Thymus (tissue), 11 donors: Measurements from ENCODE around the gene ITGA1. TPM values are rescaled to one million over a fixed set of nuclear protein-coding genes. Genes with fewer than 3 reads are reported as not detected.
"Not testable (repeated sequence)": the region's sequence is repeated elsewhere in the genome, so short reads cannot be mapped to it uniquely, and the experiment has no call there.

Experiments
- DNase-seq, 9 donors: peaks; one replicate each; pipeline ENCODE4 v3.0.0-alpha.2; 2013; ENCODE audit warnings: low spot score in 9 of 9, low read depth in 6 of 9, missing footprints in 1 of 9
- H3K27ac ChIP-seq, 2 donors: one replicate each; pipeline ENCODE4 v1.5.1; 2013; ENCODE audit warnings: control low read depth in 1 of 2, low read depth in 1 of 2, low read length in 1 of 2, mild to moderate bottlenecking in 1 of 2, moderate library complexity in 1 of 2
- H3K27me3 ChIP-seq, 2 donors: one replicate each; pipeline ENCODE4 v1.5.1; 2013; ENCODE audit warnings: low read length in 1 of 2; ENCODE audit not compliant: control insufficient read depth in 2 of 2, insufficient read depth in 1 of 2
- H3K36me3 ChIP-seq, 2 donors: one replicate each; pipeline ENCODE4 v1.5.1; 2013; ENCODE audit warnings: low read length in 1 of 2, mild to moderate bottlenecking in 1 of 2, moderate library complexity in 1 of 2; ENCODE audit not compliant: control insufficient read depth in 2 of 2, insufficient read depth in 2 of 2
- H3K4me1 ChIP-seq, 2 donors: one replicate each; pipeline ENCODE4 v1.5.1; 2013; ENCODE audit warnings: low read length in 2 of 2; ENCODE audit not compliant: control insufficient read depth in 2 of 2, insufficient read depth in 2 of 2
- H3K4me3 ChIP-seq, 2 donors: one replicate each; pipeline ENCODE4 v1.5.1; 2013; ENCODE audit warnings: low read length in 2 of 2, control low read depth in 1 of 2, mild to moderate bottlenecking in 1 of 2
- H3K9me3 ChIP-seq, 2 donors: one replicate each; pipeline ENCODE4 v1.5.1; 2013; ENCODE audit warnings: low read length in 1 of 2, mild to moderate bottlenecking in 1 of 2; ENCODE audit not compliant: control insufficient read depth in 2 of 2, insufficient read depth in 1 of 2
- WGBS: extraction: QIAGEN DNeasy Blood & Tissue Kit; methylation state at CpG from one replicate; pipeline ENCODE4 v1.1.7; 2013; 5-methylcytosine and 5-hydroxymethylcytosine counted together
- polyA plus RNA-seq: library from polyadenylated mRNA; stranded (reverse); fragments of 200-250 nt; gene quantifications from one replicate; pipeline ENCODE4 v1.2.3, GENCODE V29; 2013
- total RNA-seq: library from RNA; stranded (reverse); fragments of 120-200 nt; gene quantifications from one replicate; pipeline ENCODE4 v1.2.4, GENCODE V29; 2013
- donor health status: healthy.

ITGA1 gene
- total and polyA plus RNA-seq, 2 donors: 4.7 to 9.5 TPM

DNA sequence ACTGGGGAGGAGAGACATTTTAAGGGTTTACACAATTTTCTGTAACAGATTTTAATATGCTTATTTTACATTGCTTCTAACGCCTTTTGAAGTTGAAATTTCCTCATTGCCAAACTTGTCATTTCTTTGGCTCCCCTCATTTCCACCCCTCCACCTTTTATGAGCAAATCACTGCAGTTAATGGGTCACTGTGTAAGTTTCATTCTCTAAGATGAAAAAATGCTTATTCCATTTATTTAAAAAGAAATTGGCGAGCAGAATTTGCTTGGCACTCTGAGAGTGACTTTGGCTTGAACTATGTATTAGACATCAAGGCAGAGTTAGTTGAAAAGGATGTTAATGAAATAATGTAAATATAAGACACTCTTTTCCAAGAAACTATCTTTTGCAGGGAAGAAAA is 66.6 kb downstream of the ITGA1 start:
- H3K36me3 ChIP-seq: no peaks in the 10 kb centered on the region
- H3K27ac ChIP-seq: no peak overlapping the region

DNA sequence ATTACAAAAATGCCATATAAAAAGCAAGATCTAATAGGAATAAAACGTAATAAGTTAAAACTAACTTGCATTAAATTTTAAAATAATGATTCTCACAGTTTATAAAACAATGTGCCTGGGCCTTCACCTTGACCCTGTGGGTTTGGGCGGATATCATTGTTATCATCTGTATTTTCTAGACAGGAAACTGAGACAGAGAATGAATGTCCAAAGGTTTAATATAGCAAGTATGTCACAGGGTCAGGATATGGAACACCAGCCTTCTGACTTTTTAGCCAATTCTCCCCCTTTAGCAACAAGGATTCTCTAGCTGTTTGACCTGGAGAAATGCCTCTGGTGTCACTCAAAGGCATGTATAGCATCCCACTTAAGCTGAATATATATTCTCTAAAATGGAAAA is 67.2 kb downstream of the ITGA1 start:
- Histone ChIP-seq H3K27me3 (no peaks in the 10 kb centered on the region), H3K36me3 (no peaks in the 10 kb centered on the region), H3K4me3 (no peak overlapping the region), H3K27ac (no peak overlapping the region), H3K9me3 (no peaks in the 10 kb centered on the region), H3K4me1 (no peaks in the 10 kb centered on the region)
- DNase-seq: no peak
- 99% methylated on average over 2 of the region's 2 CpGs for WGBS

More for the DNA sequence above, 66.6 kb downstream of the ITGA1 start:
- Histone ChIP-seq H3K27me3 (no peaks in the 10 kb centered on the region), H3K4me1 (no peaks in the 10 kb centered on the region), H3K9me3 (no peaks in the 10 kb centered on the region), H3K4me3 (no peak overlapping the region)
- no peak for DNase-seq
- WGBS: 90% methylated on average over 2 of the region's 2 CpGs

DNA sequence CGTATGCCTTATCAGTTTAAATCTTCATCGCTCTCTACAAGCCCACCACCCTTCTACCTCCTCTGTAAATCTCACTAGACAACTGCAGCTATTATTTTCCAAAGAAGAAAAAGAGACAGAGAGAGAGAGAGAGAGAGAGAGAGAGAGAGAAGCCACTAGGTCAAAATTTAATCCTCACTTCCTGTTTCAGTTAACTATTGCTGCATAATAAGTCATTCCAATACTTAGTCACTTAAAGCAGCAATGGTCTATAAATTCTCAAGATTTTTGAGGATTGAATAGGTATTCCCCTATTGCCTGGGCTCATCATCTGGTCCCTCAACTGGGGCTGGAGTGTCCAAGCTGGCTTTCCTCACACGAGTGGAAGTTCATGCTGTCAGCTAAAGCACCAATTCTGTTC is 68.8 kb downstream of the ITGA1 start:
- Histone ChIP-seq H3K27ac (no peak overlapping the region), H3K4me1 (no peaks in the 10 kb centered on the region), H3K27me3 (no peaks in the 10 kb centered on the region), H3K9me3 (no peaks in the 10 kb centered on the region), H3K36me3 (no peaks in the 10 kb centered on the region), H3K4me3 (no peak overlapping the region)
- WGBS: 97% methylated on average over 3 of the region's 3 CpGs
- DNase-seq: no peak

DNA sequence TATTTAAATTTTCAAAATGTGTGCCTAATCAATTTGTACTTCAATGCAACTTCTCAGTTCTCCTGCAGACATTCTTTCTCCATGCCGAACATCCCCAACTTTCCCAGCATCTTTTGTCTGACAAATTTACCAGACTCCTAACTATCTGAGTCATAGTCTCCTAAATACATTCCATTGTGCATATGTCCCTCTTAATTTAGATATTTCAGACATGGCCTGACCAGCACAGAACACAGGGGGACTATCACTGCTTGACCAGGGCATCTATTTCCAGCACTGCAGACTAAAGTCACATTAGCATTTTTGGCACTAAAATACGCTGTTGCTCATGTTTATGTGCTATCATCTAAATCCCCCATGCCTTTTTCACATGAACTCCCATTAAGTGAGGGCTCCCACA is 71.9 kb downstream of the ITGA1 start:
- over 99% methylated on average over 2 of the region's 2 CpGs for WGBS
- no peak for DNase-seq

DNA sequence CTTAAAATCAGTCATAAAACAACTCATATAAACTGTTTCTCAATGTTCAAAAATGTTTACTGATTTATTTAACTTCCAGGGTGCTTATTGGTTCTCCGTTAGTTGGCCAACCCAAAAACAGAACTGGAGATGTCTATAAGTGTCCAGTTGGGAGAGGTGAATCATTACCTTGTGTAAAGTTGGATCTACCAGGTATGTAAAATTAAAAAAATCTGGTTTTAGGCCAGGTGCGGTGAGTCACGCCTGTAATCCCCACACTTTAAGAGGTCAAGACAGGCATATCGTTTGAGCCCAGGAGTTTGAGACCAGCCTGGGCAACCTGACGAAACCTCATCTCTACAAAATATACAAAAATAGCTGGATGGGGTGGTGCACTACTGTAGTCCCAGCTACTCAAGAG is 73.7 kb downstream of the ITGA1 start:
- no peak for DNase-seq
- WGBS: 98% methylated on average over 5 of the region's 5 CpGs
- H3K36me3 ChIP-seq: no peaks in the 10 kb centered on the region

More for the DNA sequence above, 71.9 kb downstream of the ITGA1 start:
- no peaks in the 10 kb centered on the region for H3K9me3 ChIP-seq
- no peaks in the 10 kb centered on the region for H3K4me1 ChIP-seq
- H3K27ac ChIP-seq: no peak overlapping the region
- no peaks in the 10 kb centered on the region for H3K36me3 ChIP-seq
- H3K4me3 ChIP-seq: no peak overlapping the region
- no peaks in the 10 kb centered on the region for H3K27me3 ChIP-seq

DNA sequence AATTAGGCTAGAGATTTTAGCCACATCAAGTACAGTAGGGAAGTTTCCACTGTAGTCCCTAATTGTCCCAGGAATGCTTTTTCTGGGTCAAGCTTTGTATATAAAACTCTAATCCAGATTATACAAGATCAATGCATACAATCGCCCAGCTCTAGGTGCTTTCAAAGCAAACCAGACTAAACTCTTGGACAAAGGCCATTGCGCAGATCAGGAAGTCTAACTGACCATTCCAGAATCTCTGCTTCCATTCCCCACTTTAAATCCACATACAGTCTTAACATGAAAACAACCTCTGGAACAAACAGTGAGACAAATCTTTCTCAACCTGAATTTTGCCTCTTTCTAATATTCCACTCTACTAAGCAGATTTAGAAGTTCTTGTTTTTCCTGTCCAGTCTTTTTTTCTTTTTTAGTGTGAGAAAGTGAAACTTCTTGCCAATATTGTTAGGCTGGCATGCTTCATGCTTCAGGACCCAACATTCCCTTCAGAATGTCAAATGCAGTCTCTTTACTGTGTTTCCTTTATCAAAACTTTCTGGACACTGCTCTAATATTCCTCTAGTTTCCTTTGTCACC is 76.1 kb downstream of the ITGA1 start:
- H3K4me1 ChIP-seq: no peaks in the 10 kb centered on the region
- WGBS: 96% methylated on average over 2 of the region's 2 CpGs
- no peaks in the 10 kb centered on the region for H3K27me3 ChIP-seq
- no peak overlapping the region for H3K4me3 ChIP-seq
- H3K27ac ChIP-seq: no peak overlapping the region
- no peaks in the 10 kb centered on the region for H3K9me3 ChIP-seq
- no peak for DNase-seq
- no peaks in the 10 kb centered on the region for H3K36me3 ChIP-seq

More for the DNA sequence above, 73.7 kb downstream of the ITGA1 start:
- Histone ChIP-seq H3K4me1 (no peaks in the 10 kb centered on the region), H3K27ac (no peak overlapping the region), H3K4me3 (no peak overlapping the region), H3K27me3 (no peaks in the 10 kb centered on the region), H3K9me3 (no peaks in the 10 kb centered on the region)

DNA sequence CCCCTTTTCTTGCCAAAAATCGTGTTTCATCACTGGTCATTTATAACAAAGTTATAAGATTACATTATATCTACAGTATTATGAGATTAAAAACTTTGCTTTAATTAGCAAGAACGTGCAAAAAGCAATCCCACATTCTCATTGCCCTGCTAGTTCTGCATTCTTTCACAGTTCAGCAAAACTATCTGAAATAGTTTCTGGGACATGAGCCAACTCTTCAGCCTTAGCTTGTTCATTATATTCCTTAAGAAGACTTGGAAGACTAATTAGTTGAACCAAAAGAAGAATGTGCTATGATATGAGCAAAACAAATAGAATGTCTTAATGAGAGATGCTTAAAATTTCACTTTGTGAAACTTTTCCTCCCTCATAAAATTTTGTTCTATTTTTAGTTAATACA is 76.7 kb downstream of the ITGA1 start:
- Histone ChIP-seq H3K4me1 (no peaks in the 10 kb centered on the region), H3K36me3 (no peaks in the 10 kb centered on the region), H3K9me3 (no peaks in the 10 kb centered on the region), H3K4me3 (no peak overlapping the region), H3K27me3 (no peaks in the 10 kb centered on the region), H3K27ac (no peak overlapping the region)
- 38% methylated on average over 2 of the region's 2 CpGs for WGBS
- no peak for DNase-seq

DNA sequence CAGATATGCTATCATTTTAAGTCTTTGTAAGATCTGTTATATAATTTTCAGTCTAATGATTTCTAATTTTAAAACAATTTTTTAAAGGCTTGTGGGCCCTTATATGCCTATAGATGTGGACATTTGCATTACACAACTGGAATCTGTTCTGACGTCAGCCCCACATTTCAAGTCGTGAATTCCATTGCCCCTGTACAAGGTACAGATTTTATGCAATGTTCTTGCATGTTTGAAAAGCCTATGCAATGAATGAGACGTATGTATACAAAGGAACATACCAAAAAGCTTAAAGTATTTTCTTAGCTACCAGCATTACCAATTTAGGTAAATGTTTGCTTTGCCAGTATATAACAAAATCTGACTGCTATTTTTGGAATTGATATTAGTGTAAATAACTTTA is 77.2 kb downstream of the ITGA1 start:
- H3K4me1 ChIP-seq: no peaks in the 10 kb centered on the region
- H3K27me3 ChIP-seq: no peaks in the 10 kb centered on the region
- no peak overlapping the region for H3K4me3 ChIP-seq
- WGBS: 94% methylated on average over 3 of the region's 3 CpGs
- DNase-seq: no peak
- H3K27ac ChIP-seq: no peak overlapping the region
- H3K9me3 ChIP-seq: no peaks in the 10 kb centered on the region
- no peaks in the 10 kb centered on the region for H3K36me3 ChIP-seq

DNA sequence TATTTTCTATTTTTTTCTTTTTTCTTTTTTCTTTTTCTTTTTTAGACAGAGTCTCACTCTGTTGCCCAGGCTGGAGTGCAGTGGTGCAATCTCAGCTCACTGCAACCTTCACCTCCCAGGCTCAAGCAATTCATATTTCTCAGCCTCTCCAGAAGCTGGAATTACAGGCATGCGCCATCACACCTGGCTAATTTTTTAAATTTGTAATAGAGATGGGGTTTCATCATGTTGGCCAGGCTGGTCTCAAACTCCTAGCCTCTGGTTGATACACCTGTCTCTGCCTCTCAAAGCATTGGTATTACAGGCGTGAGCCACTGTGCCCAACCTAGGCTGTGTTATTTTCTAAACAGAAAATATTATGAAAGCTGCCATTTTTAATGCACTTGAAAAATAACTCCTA is 78.3 kb downstream of the ITGA1 start:
- not testable (repeated sequence) for H3K4me3 ChIP-seq, DNase-seq, H3K27ac ChIP-seq, H3K36me3 ChIP-seq, H3K9me3 ChIP-seq, H3K4me1 ChIP-seq, H3K27me3 ChIP-seq
- 99% methylated on average over 2 of the region's 2 CpGs for WGBS

DNA sequence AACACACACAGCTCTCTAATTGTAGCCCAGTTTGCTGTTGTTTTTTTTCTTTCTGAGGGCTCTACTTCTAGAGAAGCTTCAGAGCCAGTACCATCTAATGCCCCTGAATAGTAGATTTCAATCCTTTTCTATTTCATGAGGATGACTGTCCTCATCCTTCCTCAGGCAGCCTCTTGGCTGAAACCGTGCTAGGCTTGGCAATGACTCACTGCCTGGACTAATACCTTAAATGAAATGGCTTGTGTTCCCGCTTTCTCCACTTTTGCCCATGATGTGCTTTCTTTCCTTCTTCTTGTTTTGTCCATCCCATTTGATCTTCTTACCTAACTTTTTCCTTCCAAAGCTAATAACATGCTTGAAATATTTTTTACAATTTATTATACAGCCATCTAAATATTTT is 80.1 kb downstream of the ITGA1 start:
- Histone ChIP-seq H3K27ac (no peak overlapping the region), H3K27me3 (no peaks in the 10 kb centered on the region), H3K4me1 (no peaks in the 10 kb centered on the region), H3K9me3 (no peaks in the 10 kb centered on the region), H3K36me3 (no peaks in the 10 kb centered on the region), H3K4me3 (no peak overlapping the region)
- WGBS: 99% methylated on average over 2 of the region's 2 CpGs
- DNase-seq: no peak
